Right lobe of liver (tissue), 4 donors: ENCODE results near the gene HS1BP3.

Experiments used
- POLR2A ChIP-seq: fragments of 450-650 bp; IDR thresholded peaks from one replicate; pipeline ENCODE4 v1.6.1; 2017; ENCODE audit warnings: antibody characterized with exemption, mild to moderate bottlenecking
- TF ChIP-seq, protein P1 (sequence below), 4 donors: fragments of 200-600 bp in 3 of 4; fragments of 450-650 bp in 1 of 4; IDR thresholded peaks; one replicate each; pipeline versions ENCODE4 v1.5.1 to v1.8.0; 2016 to 2022; ENCODE audit warnings: antibody characterized with exemption in 4 of 4, mild to moderate bottlenecking in 2 of 4
- donor health status: DM: no; HTN: no; CAD: no.
- donor health status: DM: no; HTN: no; CAD: no.
- donor health status: DM: no; HTN: yes; CAD: no.

DNA sequence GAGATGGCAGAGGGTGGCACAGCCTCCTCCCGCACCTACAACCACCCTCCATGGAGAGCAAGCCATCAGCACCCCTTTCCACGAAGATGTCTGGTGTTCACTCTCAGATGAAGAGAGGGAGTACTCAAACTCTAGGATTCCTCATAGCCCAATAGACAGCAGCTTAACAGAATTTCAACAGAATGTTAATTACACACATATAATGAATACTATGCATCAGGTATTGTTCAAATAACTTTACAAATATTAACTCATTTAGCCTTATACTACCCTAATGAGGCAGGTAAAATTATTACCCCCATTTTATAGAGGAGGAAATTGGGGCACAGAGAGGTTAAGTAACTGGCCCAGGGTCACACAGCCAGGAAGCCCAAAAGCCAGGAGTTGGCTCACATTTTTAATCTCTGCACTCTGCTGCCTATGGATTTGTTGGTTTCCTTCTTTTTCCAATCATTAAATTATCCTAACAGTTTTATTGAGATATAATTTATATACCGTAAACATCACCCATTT is 39.0 kb downstream of the HS1BP3 start:
- TF ChIP-seq, protein P1, sequence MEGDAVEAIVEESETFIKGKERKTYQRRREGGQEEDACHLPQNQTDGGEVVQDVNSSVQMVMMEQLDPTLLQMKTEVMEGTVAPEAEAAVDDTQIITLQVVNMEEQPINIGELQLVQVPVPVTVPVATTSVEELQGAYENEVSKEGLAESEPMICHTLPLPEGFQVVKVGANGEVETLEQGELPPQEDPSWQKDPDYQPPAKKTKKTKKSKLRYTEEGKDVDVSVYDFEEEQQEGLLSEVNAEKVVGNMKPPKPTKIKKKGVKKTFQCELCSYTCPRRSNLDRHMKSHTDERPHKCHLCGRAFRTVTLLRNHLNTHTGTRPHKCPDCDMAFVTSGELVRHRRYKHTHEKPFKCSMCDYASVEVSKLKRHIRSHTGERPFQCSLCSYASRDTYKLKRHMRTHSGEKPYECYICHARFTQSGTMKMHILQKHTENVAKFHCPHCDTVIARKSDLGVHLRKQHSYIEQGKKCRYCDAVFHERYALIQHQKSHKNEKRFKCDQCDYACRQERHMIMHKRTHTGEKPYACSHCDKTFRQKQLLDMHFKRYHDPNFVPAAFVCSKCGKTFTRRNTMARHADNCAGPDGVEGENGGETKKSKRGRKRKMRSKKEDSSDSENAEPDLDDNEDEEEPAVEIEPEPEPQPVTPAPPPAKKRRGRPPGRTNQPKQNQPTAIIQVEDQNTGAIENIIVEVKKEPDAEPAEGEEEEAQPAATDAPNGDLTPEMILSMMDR (IDR thresholded peaks at IDR 0.05), result no peak
- no peak for TF ChIP-seq POLR2A
